Common myeloid progenitor, CD34-positive (primary cell): Measurements from ENCODE around the gene SMURF1. TPM values are rescaled to one million over a fixed set of nuclear protein-coding genes. Genes with fewer than 3 reads are reported as not detected.
A peak's percentile ranks its signal among the peaks of the same experiment; 100 is the strongest.

Source experiments
- CTCF ChIA-PET: fragments of 350-600 bp; sonication (Branson Sonifier 250); formaldehyde crosslinking; loops from one replicate; lab custom pipeline; 2021; ENCODE audit warnings: antibody characterized with exemption; lab: Charles Lee
- POLR2A ChIA-PET: fragments of 350-600 bp; sonication (Branson Sonifier 250); formaldehyde crosslinking; loops from one replicate; lab custom pipeline; 2021; ENCODE audit warnings: antibody characterized with exemption; lab: Charles Lee
- DNase-seq, 3 donors: peaks; one replicate each; pipeline versions ENCODE4 v3.0.0 to v3.0.0-alpha.2; 2013
- H3K27ac ChIP-seq, 2 experiments: 1 replicate in 1 of 2; 2 replicates in 1 of 2; pipeline ENCODE4 v1.7.0; 2013; ENCODE audit warnings: inconsistent platforms in 2 of 2, low read length in 2 of 2, mild to moderate bottlenecking in 2 of 2, low read depth in 1 of 2, moderate library complexity in 1 of 2; ENCODE audit not compliant: severe bottlenecking in 2 of 2, insufficient read depth in 1 of 2, poor library complexity in 1 of 2
- H3K27me3 ChIP-seq, 5 experiments: replicated peaks in 2 of 5; 1 replicate in 3 of 5; 2 replicates in 2 of 5; pipeline versions ENCODE4 v1.6.1 to v1.7.0; 2013; ENCODE audit warnings: low read length in 4 of 5, mild to moderate bottlenecking in 2 of 5, moderate library complexity in 2 of 5, inconsistent platforms in 1 of 5; ENCODE audit not compliant: insufficient read depth in 5 of 5, control insufficient read depth in 4 of 5
- H3K36me3 ChIP-seq, 4 experiments: 1 replicate in 2 of 4; 2 replicates in 2 of 4; pipeline versions ENCODE4 v1.6.1 to v1.7.0; 2013; ENCODE audit warnings: low read length in 3 of 4, control low read depth in 1 of 4, mild to moderate bottlenecking in 1 of 4; ENCODE audit not compliant: control insufficient read depth in 4 of 4, insufficient read depth in 4 of 4
- H3K4me1 ChIP-seq, 4 experiments: 1 replicate in 3 of 4; 2 replicates in 1 of 4; pipeline versions ENCODE4 v1.6.1 to v1.7.1; 2013; ENCODE audit warnings: low read length in 3 of 4, mild to moderate bottlenecking in 3 of 4, control low read depth in 1 of 4, inconsistent platforms in 1 of 4, moderate library complexity in 1 of 4; ENCODE audit not compliant: control insufficient read depth in 4 of 4, insufficient read depth in 4 of 4; ENCODE audit errors: control extremely low read depth in 1 of 4
- H3K4me3 ChIP-seq, 7 experiments: 1 replicate in 4 of 7; 2 replicates in 3 of 7; pipeline versions ENCODE4 v1.5.1 to v1.7.0; 2013; ENCODE audit warnings: mild to moderate bottlenecking in 7 of 7, low read length in 6 of 7, moderate library complexity in 6 of 7, inconsistent platforms in 2 of 7, low read depth in 2 of 7, control low read depth in 1 of 7; ENCODE audit not compliant: insufficient read depth in 4 of 7, control insufficient read depth in 1 of 7; ENCODE audit errors: extremely low read depth in 1 of 7
- H3K9me3 ChIP-seq, 5 experiments: 1 replicate in 4 of 5; 2 replicates in 1 of 5; pipeline versions ENCODE4 v1.6.1 to v1.7.1; 2013; ENCODE audit warnings: low read length in 4 of 5, mild to moderate bottlenecking in 2 of 5, inconsistent platforms in 1 of 5, low read depth in 1 of 5, moderate library complexity in 1 of 5; ENCODE audit not compliant: control insufficient read depth in 4 of 5, insufficient read depth in 2 of 5; ENCODE audit errors: control extremely low read depth in 1 of 5
- WGBS: methylation state at CpG from one replicate; pipeline ENCODE4 v1.1.5; 2013; ENCODE audit not compliant: insufficient coverage; 5-methylcytosine and 5-hydroxymethylcytosine counted together
- polyA plus RNA-seq: library from polyadenylated mRNA; unstranded; fragments of 120-200 nt; gene quantifications from one replicate; pipeline ENCODE4 v1.2.1, GENCODE V29; 2013

SMURF1 gene
- polyA plus RNA-seq, result 6.1 TPM

GRCh38 chr7:99143853-99144672 is at the start of gene SMURF1:
SMURF1 (minus strand) TSS chr7:99144108; CDS start chr7:99143780, 328 bp downstream.
- under 1% methylated on average over 77 of the region's 94 CpGs for WGBS
- ChIA-PET POLR2A (no interaction called here), CTCF (interaction anchor here (1.0 to 1.6 kb wide), 2 partner anchors 9 to 11 kb away, joined by 3 read pairs; no protein-coding TSS in a partner anchor)
- H3K36me3 ChIP-seq, result peaks cover 0 to 5% (median 0%) of the 10 kb centered on the region in 4 experiments
- peaks cover 0 to 2% (median 0%) of the 10 kb centered on the region in 5 experiments for H3K27me3 ChIP-seq
- peak within 1 kb of the TSS; percentile 54 to 95 (median 84) for H3K4me3 ChIP-seq
- DNase-seq, result peak; percentile 56 to 81 (median 74)
- peak within 1 kb of the TSS; percentile 46 to 81 for H3K27ac ChIP-seq
- H3K9me3 ChIP-seq, result no peaks in the 10 kb centered on the region
- H3K4me1 ChIP-seq, result peaks cover 0 to 23% (median 17%) of the 10 kb centered on the region in 4 experiments

- Histone ChIP-seq H3K27me3 (peaks cover 0 to 4% (median 2%) of the 10 kb centered on the region in 5 experiments), H3K4me3 (no peak overlapping the region), H3K9me3 (peaks cover 0 to 2% (median 0%) of the 10 kb centered on the region in 5 experiments), H3K4me1 (peaks cover 0 to 5% (median 0%) of the 10 kb centered on the region in 4 experiments), H3K27ac (no peak overlapping the region), H3K36me3 (no peaks in the 10 kb centered on the region)
- 95% methylated on average over 5 of the region's 5 CpGs for WGBS
- ChIA-PET POLR2A (no interaction called here), CTCF (no interaction called here)
- no peak for DNase-seq
These were observed 48.1 kb upstream of the SMURF1 start for GRCh38 chr7:99191869-99192596.

- H3K36me3 ChIP-seq, result no peaks in the 10 kb centered on the region
- ChIA-PET CTCF (interaction anchor here (0.7 to 1.6 kb wide), 2 partner anchors 123 to 864 kb away, joined by 3 to 5 read pairs; no protein-coding TSS in a partner anchor), POLR2A (no interaction called here)
- H3K9me3 ChIP-seq, result no peaks in the 10 kb centered on the region
- 68% methylated on average over 5 of the region's 7 CpGs for WGBS
- no peak overlapping the region for H3K27ac ChIP-seq
- H3K4me1 ChIP-seq, result no peaks in the 10 kb centered on the region
- H3K4me3 ChIP-seq, result no peak overlapping the region
- H3K27me3 ChIP-seq, result peaks cover 0 to 4% (median 2%) of the 10 kb centered on the region in 5 experiments
- no peak for DNase-seq
These were observed 46.6 kb upstream of the SMURF1 start for GRCh38 chr7:99190359-99191009.

GRCh38 chr7:99189222-99189621 is 45.3 kb upstream of the SMURF1 start:
- H3K27me3 ChIP-seq, result peaks cover 0 to 4% (median 2%) of the 10 kb centered on the region in 5 experiments

GRCh38 chr7:99188221-99188620 is 44.3 kb upstream of the SMURF1 start:
- Histone ChIP-seq H3K4me1 (no peaks in the 10 kb centered on the region), H3K27me3 (peaks cover 0 to 4% (median 2%) of the 10 kb centered on the region in 5 experiments), H3K4me3 (no peak overlapping the region), H3K36me3 (no peaks in the 10 kb centered on the region), H3K9me3 (no peaks in the 10 kb centered on the region), H3K27ac (no peak overlapping the region)
- WGBS, result 97% methylated on average over 9 of the region's 15 CpGs
- CTCF ChIA-PET, result no interaction called here
- POLR2A ChIA-PET, result interaction anchor here (0.6 kb wide), 1 partner anchor 106 kb away, joined by 3 read pairs; no protein-coding TSS in a partner anchor
- DNase-seq, result no peak

More at GRCh38 chr7:99189222-99189621, 45.3 kb upstream of the SMURF1 start:
- ChIA-PET POLR2A (no interaction called here), CTCF (no interaction called here)
- H3K9me3 ChIP-seq, result no peaks in the 10 kb centered on the region
- no peak overlapping the region for H3K4me3 ChIP-seq
- H3K36me3 ChIP-seq, result no peaks in the 10 kb centered on the region
- H3K4me1 ChIP-seq, result no peaks in the 10 kb centered on the region
- H3K27ac ChIP-seq, result no peak overlapping the region
- WGBS, result 100% methylated on average over 1 of the region's 1 CpG
- no peak for DNase-seq

GRCh38 chr7:99184532-99185218 is 40.8 kb upstream of the SMURF1 start:
- CTCF ChIA-PET, result no interaction called here
- POLR2A ChIA-PET, result no interaction called here
- peaks cover 0 to 4% (median 2%) of the 10 kb centered on the region in 5 experiments for H3K27me3 ChIP-seq
- no peaks in the 10 kb centered on the region for H3K9me3 ChIP-seq
- no peak overlapping the region for H3K27ac ChIP-seq
- H3K36me3 ChIP-seq, result no peaks in the 10 kb centered on the region
- H3K4me3 ChIP-seq, result no peak overlapping the region
- no peaks in the 10 kb centered on the region for H3K4me1 ChIP-seq
- no peak for DNase-seq
- WGBS, result 94% methylated on average over 11 of the region's 15 CpGs
